Brain microvascular endothelial cell (primary cell): ENCODE results near the gene NEDD9.

ENCODE experiments used
- DNase-seq: peaks from one replicate; pipeline ENCODE4 v3.0.0-alpha.2; 2020
- H3K27ac ChIP-seq: fragments of 250-450 bp; sonication (Bioruptor Pico); 2 replicates; pipeline ENCODE4 v1.5.1; 2020; ENCODE audit warnings: mild to moderate bottlenecking, moderate library complexity
- H3K27me3 ChIP-seq: fragments of 250-450 bp; sonication (Bioruptor Pico); replicated peaks from 2 replicates; pipeline ENCODE4 v1.5.1; 2020; ENCODE audit warnings: mild to moderate bottlenecking
- H3K36me3 ChIP-seq: fragments of 250-450 bp; sonication (Bioruptor Pico); replicated peaks from 2 replicates; pipeline ENCODE4 v1.5.1; 2020; ENCODE audit warnings: mild to moderate bottlenecking
- H3K4me3 ChIP-seq: 2 replicates; pipeline ENCODE4 v1.5.1; 2011; ENCODE audit warnings: low read depth, mild to moderate bottlenecking, control low read depth, low read length, moderate library complexity
- CTCF ChIP-seq: IDR thresholded peaks from 2 replicates; pipeline ENCODE4 v1.5.1; 2011; ENCODE audit warnings: low read depth, mild to moderate bottlenecking, moderate library complexity, low read length, control low read depth, inconsistent platforms; ENCODE audit errors: missing control alignments
- in situ Hi-C: cut with HindIII; loops from 2 replicates; pipeline ENCODE4 v1.10.0; 2017; ENCODE audit warnings: low sequenced_read_pairs, low pct_ligation_motif_present

NEDD9 gene

GRCh38 chr6:11140056-11140455 is 92.4 kb downstream of the NEDD9 start:
- H3K27ac ChIP-seq = no peak overlapping the region
- in situ Hi-C loops = no loop called here
- no peak for TF ChIP-seq CTCF
- no peaks in the 10 kb centered on the region for H3K27me3 ChIP-seq
- no peak for DNase-seq
- peaks cover 7% of the 10 kb centered on the region for H3K36me3 ChIP-seq
- H3K4me3 ChIP-seq = no peak overlapping the region

GRCh38 chr6:11139051-11139960 is 93.2 kb downstream of the NEDD9 start:
- Histone ChIP-seq H3K27ac (no peak overlapping the region), H3K4me3 (no peak overlapping the region), H3K36me3 (peaks cover 10% of the 10 kb centered on the region), H3K27me3 (no peaks in the 10 kb centered on the region)
- TF ChIP-seq CTCF = no peak
- DNase-seq = no peak
- in situ Hi-C loops = no loop called here

GRCh38 chr6:11136809-11137208 is 95.7 kb downstream of the NEDD9 start:
- in situ Hi-C loops = no loop called here

More at GRCh38 chr6:11136809-11137208, 95.7 kb downstream of the NEDD9 start:
- peaks cover 10% of the 10 kb centered on the region for H3K36me3 ChIP-seq
- H3K27ac ChIP-seq = no peak overlapping the region
- TF ChIP-seq CTCF = no peak
- H3K27me3 ChIP-seq = no peaks in the 10 kb centered on the region
- no peak overlapping the region for H3K4me3 ChIP-seq
- no peak for DNase-seq
